Umbilical cord (tissue), 2 donors: ENCODE results near the gene NPIPB8. TPM values are rescaled to one million over a fixed set of nuclear protein-coding genes. Genes with fewer than 3 reads are reported as not detected.
"Not testable (repeated sequence)": the region's sequence is repeated elsewhere in the genome, so short reads cannot be mapped to it uniquely, and the experiment has no call there.

Experiments
- DNase-seq: peaks from one replicate; pipeline ENCODE4 v3.0.0-alpha.2; 2015; ENCODE audit warnings: low spot score
- total RNA-seq: library from RNA; depleted of rRNA; stranded (reverse); fragments of >200 nt; gene quantifications from one replicate; pipeline ENCODE4 v1.2.3, GENCODE V29; 2014; ENCODE audit warnings: low replicate concordance; ENCODE audit not compliant: insufficient read depth

NPIPB8 gene
- total RNA-seq, 1 donor from 2014 or later: not detected

DNA sequence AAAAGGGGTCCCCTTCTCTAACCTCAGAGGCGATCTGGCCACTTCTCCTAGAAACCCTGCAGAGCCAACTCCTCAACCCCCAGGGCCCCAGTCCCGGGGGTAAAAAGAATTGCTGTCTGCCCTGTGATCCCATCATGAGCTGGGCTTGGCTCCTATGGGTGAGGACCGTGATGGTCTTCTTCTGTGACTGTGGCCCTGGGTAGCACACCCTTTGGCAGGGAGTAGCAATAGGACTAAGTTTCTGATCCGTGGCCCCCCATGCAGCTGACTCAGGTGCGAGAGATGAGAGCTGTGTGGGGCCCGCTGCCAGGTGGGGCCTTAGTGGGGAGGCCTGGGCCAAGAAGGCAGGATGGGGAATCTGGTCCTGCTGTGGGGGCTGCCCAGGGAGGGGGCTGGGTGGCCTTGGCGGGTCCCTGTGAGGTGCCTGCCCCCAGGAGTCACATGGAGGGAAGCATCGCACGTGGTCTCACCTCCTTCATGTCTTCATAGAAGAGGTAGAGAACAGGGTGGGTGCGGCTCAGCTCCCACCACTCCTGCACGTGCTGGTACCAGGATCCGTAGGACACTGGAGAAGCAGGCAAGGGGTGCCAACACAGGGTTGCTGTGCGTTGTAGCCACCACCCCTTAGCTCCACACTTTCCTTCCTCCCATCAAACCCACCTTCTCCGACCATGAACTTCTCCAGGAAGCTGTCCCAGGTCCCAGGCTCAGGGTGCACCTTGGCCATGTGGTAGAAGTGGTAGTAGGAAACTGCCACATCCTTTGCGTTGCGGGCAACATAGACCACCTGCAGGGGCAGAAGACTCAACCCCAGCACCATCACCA is 31.4 kb upstream of the NPIPB8 start:
- no peak for DNase-seq

DNA sequence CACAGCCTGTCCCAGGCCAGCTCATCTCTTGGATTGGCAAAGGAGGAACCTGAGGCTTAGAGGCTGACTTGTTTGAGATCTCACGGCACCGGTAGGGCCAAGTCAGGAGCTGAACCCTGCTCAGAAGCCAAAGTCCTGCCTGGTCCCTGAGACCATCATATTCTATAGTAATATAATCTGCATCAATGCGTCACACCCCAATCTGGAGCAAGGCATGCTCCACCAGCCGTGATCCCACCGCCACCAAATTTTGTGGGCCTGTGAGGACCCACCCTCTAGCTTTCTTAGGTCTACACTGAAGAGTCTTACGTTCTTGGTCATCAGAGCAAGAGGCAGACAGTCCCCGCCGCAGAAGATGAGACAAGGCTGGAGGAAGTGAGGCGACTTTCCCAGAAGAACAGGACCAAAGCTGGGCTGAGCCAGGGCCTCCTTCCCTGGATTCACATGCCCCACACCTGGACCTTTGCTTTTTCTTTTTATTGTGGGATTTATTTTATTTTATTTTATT is 30.7 kb upstream of the NPIPB8 start:
- no peak for DNase-seq

- not testable (repeated sequence) for DNase-seq
Observed at GRCh38 chr16:28607681-28608495, 30.0 kb upstream of the NPIPB8 start.

- not testable (repeated sequence) for DNase-seq
Observed at GRCh38 chr16:28608496-28608808, 29.4 kb upstream of the NPIPB8 start.

GRCh38 chr16:28608867-28609596 is 28.8 kb upstream of the NPIPB8 start:
- DNase-seq: peak; percentile 39

- DNase-seq: peak; percentile 68
Observed at GRCh38 chr16:28609631-28610594, 28.0 kb upstream of the NPIPB8 start, which contains the start of gene SULT1A1. Gene SULT1A1 (minus strand): TSS chr16:28610044. CDS start chr16:28608855, 1,189 bp downstream.

GRCh38 chr16:28610595-28611191 is 27.2 kb upstream of the NPIPB8 start:
- DNase-seq: no peak

DNA sequence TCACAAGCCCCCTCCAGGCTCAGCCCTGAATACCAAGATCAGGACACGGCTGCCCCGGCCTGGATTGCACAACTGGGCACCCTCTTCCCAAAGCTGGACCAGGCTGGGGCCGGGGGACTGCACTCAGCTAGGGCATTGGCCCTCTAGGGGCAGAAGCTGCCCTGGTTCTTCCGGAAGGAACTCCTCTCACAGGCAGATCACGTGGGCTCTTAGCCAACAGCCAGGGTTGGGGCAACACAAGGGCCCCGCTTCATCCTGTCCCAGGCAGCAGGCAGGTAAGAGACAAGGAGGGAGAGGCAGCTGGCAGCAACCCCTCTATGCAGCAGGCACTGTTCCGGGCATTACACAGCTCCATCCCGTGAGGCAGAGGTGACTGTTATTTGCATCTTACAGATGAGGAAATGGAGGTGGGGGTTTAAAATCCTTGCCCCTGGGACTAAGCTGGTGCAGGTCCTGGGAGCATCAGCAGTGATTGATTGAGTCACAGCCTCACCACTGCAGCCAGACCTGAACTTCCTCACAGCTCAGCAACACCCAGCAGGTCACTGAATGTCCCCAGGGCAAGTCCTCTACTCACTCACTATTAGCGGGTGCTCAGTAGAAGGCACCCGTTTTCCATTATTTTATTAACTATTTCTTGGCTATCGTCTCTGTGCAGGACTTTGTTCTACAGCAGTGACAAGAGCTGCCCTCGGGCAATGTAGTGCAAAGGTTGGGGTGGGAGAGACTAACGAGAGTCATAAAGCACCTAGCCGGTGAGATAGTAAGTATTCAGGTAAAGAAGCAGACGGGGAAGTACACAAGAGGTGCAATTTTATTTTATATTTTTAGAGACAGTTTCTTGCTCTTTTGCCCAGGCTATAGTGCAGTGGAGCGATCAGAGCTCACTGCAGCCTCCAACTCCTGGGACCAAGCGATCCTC is 25.2 kb upstream of the NPIPB8 start:
- not testable (repeated sequence) for DNase-seq

- DNase-seq: not testable (repeated sequence)
Observed at GRCh38 chr16:28613912-28614311, 24.0 kb upstream of the NPIPB8 start.

- not testable (repeated sequence) for DNase-seq
Observed at GRCh38 chr16:28614561-28614960, 23.3 kb upstream of the NPIPB8 start.

GRCh38 chr16:28615486-28616223 is 22.2 kb upstream of the NPIPB8 start:
- not testable (repeated sequence) for DNase-seq

- not testable (repeated sequence) for DNase-seq
Observed at GRCh38 chr16:28616224-28616577, 21.7 kb upstream of the NPIPB8 start.

GRCh38 chr16:28616636-28617035 is 21.2 kb upstream of the NPIPB8 start:
- no peak for DNase-seq

GRCh38 chr16:28617874-28618273 is 20.0 kb upstream of the NPIPB8 start:
- no peak for DNase-seq

DNA sequence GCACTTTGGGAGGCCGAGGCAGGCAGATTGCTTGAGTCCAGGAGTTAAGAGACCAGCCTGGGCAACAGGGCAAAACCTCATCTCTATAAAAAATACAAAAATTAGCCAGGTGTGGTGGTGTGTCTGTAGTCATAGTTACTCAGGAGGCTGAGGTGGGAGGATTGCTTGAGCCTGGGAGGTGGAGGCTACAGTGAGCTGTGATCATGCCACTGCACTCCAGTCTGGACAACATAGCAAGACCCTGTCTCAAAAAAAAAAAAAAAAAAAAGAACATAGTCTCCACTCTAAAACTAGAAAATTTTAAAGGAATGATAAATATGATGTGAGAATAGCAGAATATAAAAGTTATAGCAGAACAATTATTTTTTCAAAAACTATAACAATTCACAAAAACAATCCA is 17.5 kb upstream of the NPIPB8 start:
- DNase-seq: not testable (repeated sequence)

GRCh38 chr16:28621481-28622155 is 16.2 kb upstream of the NPIPB8 start:
- DNase-seq: peak; percentile 78

GRCh38 chr16:28622532-28623171 is 15.2 kb upstream of the NPIPB8 start:
- not testable (repeated sequence) for DNase-seq
